NCI-H69 (cell line): Measurements from ENCODE around the gene BCL7B.
"Not testable (repeated sequence)": the region's sequence is repeated elsewhere in the genome, so short reads cannot be mapped to it uniquely, and the experiment has no call there.

Source experiments
- DNase-seq: peaks from one replicate; lab custom pipeline; 2025; lab: John Stamatoyannopoulos, UW

The BCL7B gene

DNA sequence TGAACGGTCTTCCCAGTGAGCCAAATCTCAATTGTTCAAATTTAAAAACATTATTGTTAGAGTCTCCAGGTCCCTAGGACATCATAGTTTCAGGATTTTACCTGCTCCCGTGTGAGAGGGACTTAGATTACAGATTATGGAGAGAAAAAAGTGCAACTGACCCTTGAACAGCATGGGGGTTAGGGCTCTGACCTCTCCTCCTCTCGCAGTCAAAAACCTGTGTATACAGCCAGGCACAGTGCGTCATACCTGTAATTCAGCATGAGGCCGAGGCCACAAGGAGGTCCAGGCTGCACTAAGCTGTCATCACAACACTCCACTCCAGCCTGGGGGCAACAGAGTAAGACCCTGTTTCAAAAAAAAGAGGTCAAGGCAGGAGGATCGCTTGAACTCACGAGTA lies 60.9 kb downstream of the BCL7B start:
- DNase-seq: no peak

DNA sequence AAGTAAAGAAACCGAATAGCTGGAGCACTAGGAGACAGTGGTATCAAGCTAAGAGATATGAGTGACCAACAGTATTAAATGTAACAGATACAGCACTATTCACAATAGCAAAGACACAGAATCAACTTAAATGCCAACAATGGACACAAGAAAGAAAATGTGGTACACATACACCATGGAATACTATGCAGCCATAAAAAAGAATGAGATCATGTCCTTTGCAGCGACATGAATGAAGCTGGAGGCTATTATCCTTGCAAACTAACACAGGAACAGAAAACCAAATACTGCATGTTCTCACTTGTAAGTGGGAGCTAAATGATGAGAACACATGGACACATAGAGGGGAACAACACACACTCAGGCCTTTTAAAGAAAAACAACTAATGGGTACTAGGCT lies 62.0 kb downstream of the BCL7B start:
- DNase-seq: not testable (repeated sequence)

DNA sequence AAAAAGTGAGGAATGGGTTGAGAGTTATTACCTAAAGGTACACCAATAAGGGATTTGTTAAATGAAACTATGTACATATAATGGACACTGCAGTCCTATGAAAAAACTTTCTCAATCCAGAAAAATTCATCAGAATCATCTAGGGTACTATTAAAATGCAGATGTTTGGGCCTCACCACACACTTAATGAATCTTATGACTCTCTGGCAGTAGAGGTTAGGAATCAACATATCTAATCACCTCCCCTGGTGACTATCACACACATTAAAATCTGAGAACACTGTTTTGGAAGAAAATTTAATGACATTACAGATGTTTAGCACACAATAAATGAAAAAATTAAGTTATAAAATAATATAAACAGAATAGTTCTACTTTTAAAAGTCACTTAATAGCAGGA lies 67.5 kb downstream of the BCL7B start:
- no peak for DNase-seq

DNA sequence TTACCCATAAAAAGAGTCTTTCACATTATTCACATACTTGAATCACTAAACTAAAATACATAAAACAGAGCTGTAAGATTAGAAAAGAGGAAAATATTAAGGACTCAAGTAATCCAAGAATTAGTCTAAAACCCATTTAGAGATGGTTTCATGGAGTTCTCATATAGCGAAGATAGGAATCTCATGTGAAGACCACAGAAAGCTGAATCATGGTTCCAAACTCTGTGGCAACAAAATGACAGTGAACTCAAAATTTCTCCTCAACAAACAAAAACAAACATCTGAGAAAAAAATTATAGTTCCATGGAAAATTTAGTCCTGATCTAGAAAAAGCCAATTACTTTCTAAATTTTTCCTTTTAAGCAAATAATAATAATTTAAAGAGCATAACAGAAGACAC lies 70.0 kb downstream of the BCL7B start:
- DNase-seq: no peak
